K562 treated with DMSO at 1 percent for 12 hours (cell line): ENCODE data around the gene ZFYVE26. TPM values are rescaled to one million over a fixed set of nuclear protein-coding genes. Genes with fewer than 3 reads are reported as not detected.

Experiments
- total RNA-seq: library from RNA; unstranded; fragments of 300-600 nt; gene quantifications from 2 replicates; pipeline ENCODE4 v1.2.3, GENCODE V29; 2022; ENCODE audit not compliant: insufficient read depth

Gene ZFYVE26
- 1.6 and 8.3 TPM in 2 replicates for total RNA-seq

GRCh38 chr14:67816326-67817002 is at the start of gene ZFYVE26:
TSS of gene ZFYVE26 (minus strand) at chr14:67816590. CDS start at chr14:67815963, 627 bp downstream.

GRCh38 chr14:67819563-67820421 is 3.4 kb upstream of the ZFYVE26 start, which contains the start of gene RAD51B:
TSS of gene RAD51B (plus strand) at chr14:67819779.

GRCh38 chr14:67701492-67701891 is 114.9 kb downstream of the ZFYVE26 start, which contains the start of gene RDH12:
TSS of gene RDH12 (plus strand) at chr14:67701886. CDS start at chr14:67722643, 20,757 bp downstream.

Other genes starting within 250 kb of the ZFYVE26 start
- gene PIGH, start 216.3 kb downstream of the ZFYVE26 start, total RNA-seq: 31.2 and 51.5 TPM in 2 replicates
- 21.5 and 35.5 TPM in 2 replicates for gene ARG2, start 196.7 kb downstream of the ZFYVE26 start, total RNA-seq
- gene VTI1B, start 142.0 kb downstream of the ZFYVE26 start, total RNA-seq: 42.4 and 53.2 TPM in 2 replicates
- gene RDH11, start 120.8 kb downstream of the ZFYVE26 start, total RNA-seq: 27.1 and 43.2 TPM in 2 replicates
- gene RDH12, start 114.7 kb downstream of the ZFYVE26 start, total RNA-seq: not detected in 2 replicates
- gene RAD51B, start 3.2 kb upstream of the ZFYVE26 start, total RNA-seq: 3.0 and 4.9 TPM in 2 replicates